CD4-positive, alpha-beta T cell (primary cell): ENCODE results near the gene LRRC14B. TPM values are rescaled to one million over a fixed set of nuclear protein-coding genes. Genes with fewer than 3 reads are reported as not detected.

Source experiments
- ATAC-seq: fragments of 200-7000 bp; cut with Tn5 transposase; one replicate; pipeline ENCODE4 v1.10.0; 2022; ENCODE audit warnings: mild to moderate bottlenecking; ENCODE audit not compliant: poor library complexity
- CTCF ChIA-PET: fragments of 350-600 bp; sonication (Branson Sonifier 250); formaldehyde crosslinking; loops from one replicate; lab custom pipeline; 2021; ENCODE audit warnings: antibody characterized with exemption, inconsistent platforms; lab: Charles Lee
- POLR2A ChIA-PET: fragments of 350-600 bp; sonication (Branson Sonifier 250); formaldehyde crosslinking; loops from one replicate; lab custom pipeline; 2021; ENCODE audit warnings: antibody characterized with exemption, inconsistent platforms; lab: Charles Lee
- DNase-seq, 14 experiments: peaks; one replicate each; pipeline ENCODE4 v3.0.0-alpha.2; 2013 to 2020; ENCODE audit warnings: mixed read lengths in 2 of 14
- H3K27ac ChIP-seq, 2 donors: one replicate each; pipeline versions ENCODE4 v1.5.1 to v1.7.0; 2013; ENCODE audit warnings: low read length in 2 of 2, low read depth in 1 of 2, mild to moderate bottlenecking in 1 of 2
- H3K27me3 ChIP-seq, 2 experiments: 1 replicate in 1 of 2; 2 replicates in 1 of 2; pipeline versions ENCODE4 v1.6.1 to v1.7.0; 2013; ENCODE audit warnings: low read length in 2 of 2, control low read depth in 1 of 2, mild to moderate bottlenecking in 1 of 2, moderate library complexity in 1 of 2; ENCODE audit not compliant: insufficient read depth in 2 of 2, control insufficient read depth in 1 of 2
- H3K36me3 ChIP-seq: one replicate; pipeline ENCODE4 v1.6.1; 2013; ENCODE audit warnings: low read length, control low read depth; ENCODE audit not compliant: insufficient read depth
- H3K4me1 ChIP-seq: one replicate; pipeline ENCODE4 v1.6.1; 2013; ENCODE audit warnings: low read length, control low read depth; ENCODE audit not compliant: insufficient read depth
- H3K4me3 ChIP-seq: one replicate; pipeline ENCODE4 v1.5.1; 2013; ENCODE audit warnings: mild to moderate bottlenecking, low read length, moderate library complexity
- H3K9me3 ChIP-seq, 2 experiments: 1 replicate in 1 of 2; 2 replicates in 1 of 2; pipeline versions ENCODE4 v1.6.1 to v1.7.0; 2013; ENCODE audit warnings: low read length in 2 of 2, mild to moderate bottlenecking in 2 of 2, control low read depth in 1 of 2, moderate library complexity in 1 of 2; ENCODE audit not compliant: control insufficient read depth in 1 of 2, insufficient read depth in 1 of 2
- H3K27ac Mint-ChIP-seq: one replicate; pipeline ENCODE4 v1.8.0; 2020; ENCODE audit warnings: mixed read lengths
- H3K27me3 Mint-ChIP-seq: one replicate; pipeline ENCODE4 v1.8.0; 2021; ENCODE audit warnings: mixed read lengths
- H3K36me3 Mint-ChIP-seq: one replicate; pipeline ENCODE4 v1.8.0; 2021; ENCODE audit warnings: low read depth, mixed read lengths
- H3K4me1 Mint-ChIP-seq: one replicate; pipeline ENCODE4 v1.8.0; 2021; ENCODE audit warnings: low read depth, mixed read lengths
- H3K4me3 Mint-ChIP-seq: one replicate; pipeline ENCODE4 v1.8.0; 2020; ENCODE audit warnings: mild to moderate bottlenecking, mixed read lengths
- H3K9me3 Mint-ChIP-seq: one replicate; pipeline ENCODE4 v1.8.0; 2020; ENCODE audit warnings: mixed read lengths
- CTCF ChIP-seq: fragments of 200-600 bp; IDR thresholded peaks from one replicate; pipeline ENCODE4 v1.8.0; 2022; ENCODE audit warnings: antibody characterized with exemption, mild to moderate bottlenecking
- intact Hi-C, 2 experiments: fragments of 100-400 bp; cut with DNase I in 1 of 2; cut with micrococcal nuclease in 1 of 2; formaldehyde crosslinking; loops; one replicate each; pipeline versions ENCODE4 v1.15.1 to v1.9.0; 2023 to 2025; cut with DNase I, micrococcal nuclease
- total RNA-seq, 174 experiments: library from RNA in 2 of 174; stranded (reverse) in 2 of 174; gene quantifications; one replicate each; pipeline ENCODE4 v1.2.3 and lab custom pipeline; 2021 to 2026

The LRRC14B gene
- total RNA-seq, 2 experiments from 2014 or later: 0.14 TPM; not detected in 1

- no peak for TF ChIP-seq CTCF
- H3K27ac ChIP-seq: no peak overlapping the region
- intact Hi-C loops: no loop called here
- peaks cover 0 to 2% of the 10 kb centered on the region in 2 experiments for H3K27me3 ChIP-seq
- H3K36me3 ChIP-seq: no peaks in the 10 kb centered on the region
- peaks cover 26 to 30% of the 10 kb centered on the region in 2 experiments for H3K9me3 ChIP-seq
- ATAC-seq: no peak
- no peak overlapping the region for H3K4me3 Mint-ChIP-seq
- ChIA-PET CTCF (no interaction called here), POLR2A (no interaction called here)
- H3K27me3 Mint-ChIP-seq: peaks cover 11% of the 10 kb centered on the region
- no peaks in the 10 kb centered on the region for H3K4me1 ChIP-seq
- no peak overlapping the region for H3K27ac Mint-ChIP-seq
- H3K9me3 Mint-ChIP-seq: peaks cover 6% of the 10 kb centered on the region
- no peaks in the 10 kb centered on the region for H3K36me3 Mint-ChIP-seq
- H3K4me1 Mint-ChIP-seq: no peaks in the 10 kb centered on the region
- no peak for DNase-seq
- no peak overlapping the region for H3K4me3 ChIP-seq
Measured at GRCh38 chr5:147751-148150, 43.5 kb upstream of the LRRC14B start.

GRCh38 chr5:149745-150485 lies 41.4 kb upstream of the LRRC14B start:
- no peaks in the 10 kb centered on the region for H3K4me1 Mint-ChIP-seq
- POLR2A ChIA-PET: no interaction called here

DNA sequence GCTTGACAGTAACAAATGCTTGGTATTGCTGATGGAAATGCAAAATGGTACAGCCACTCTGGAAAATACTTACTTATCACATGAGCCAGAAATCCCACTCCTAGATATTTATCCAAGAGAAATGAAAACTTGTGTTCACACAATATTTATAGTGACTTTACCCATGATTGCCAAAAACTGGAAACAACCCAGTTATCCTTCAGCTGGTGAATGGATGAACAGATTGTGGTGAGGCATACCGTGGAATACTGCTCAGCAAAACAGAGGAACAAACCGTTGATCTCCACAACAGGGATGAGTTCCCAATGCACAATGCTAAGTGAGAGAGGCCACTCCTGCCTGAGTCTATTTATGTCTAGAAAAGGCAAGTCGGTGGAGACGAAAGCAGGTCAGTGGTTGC lies 40.5 kb upstream of the LRRC14B start:
- no peaks in the 10 kb centered on the region for H3K36me3 ChIP-seq
- Mint-ChIP-seq H3K9me3 (peaks cover 6% of the 10 kb centered on the region), H3K36me3 (no peaks in the 10 kb centered on the region), H3K4me3 (no peak overlapping the region), H3K27ac (no peak overlapping the region), H3K27me3 (no peaks in the 10 kb centered on the region), H3K4me1 (no peaks in the 10 kb centered on the region)
- ATAC-seq (no peak), DNase-seq (no peak)
- H3K4me1 ChIP-seq: no peaks in the 10 kb centered on the region
- peaks cover 0 to 2% of the 10 kb centered on the region in 2 experiments for H3K27me3 ChIP-seq
- ChIA-PET CTCF (no interaction called here), POLR2A (no interaction called here)
- H3K4me3 ChIP-seq: no peak overlapping the region
- H3K27ac ChIP-seq: no peak overlapping the region
- TF ChIP-seq CTCF: no peak
- peaks cover 16 to 26% of the 10 kb centered on the region in 2 experiments for H3K9me3 ChIP-seq
- intact Hi-C loops: no loop called here

More at GRCh38 chr5:149745-150485, 41.4 kb upstream of the LRRC14B start:
- H3K27me3 ChIP-seq: peaks cover 0 to 2% of the 10 kb centered on the region in 2 experiments
- H3K9me3 Mint-ChIP-seq: peaks cover 6% of the 10 kb centered on the region
- no peaks in the 10 kb centered on the region for H3K27me3 Mint-ChIP-seq
- no peak for TF ChIP-seq CTCF
- H3K27ac ChIP-seq: no peak overlapping the region
- no peak overlapping the region for H3K4me3 Mint-ChIP-seq
- no peaks in the 10 kb centered on the region for H3K4me1 ChIP-seq
- H3K4me3 ChIP-seq: no peak overlapping the region
- no peak for DNase-seq
- no peak overlapping the region for H3K27ac Mint-ChIP-seq
- H3K9me3 ChIP-seq: peaks cover 24 to 26% of the 10 kb centered on the region in 2 experiments
- CTCF ChIA-PET: no interaction called here
- H3K36me3 Mint-ChIP-seq: no peaks in the 10 kb centered on the region
- ATAC-seq: no peak
- no peaks in the 10 kb centered on the region for H3K36me3 ChIP-seq
- intact Hi-C loops: no loop called here
